K562 (cell line): Measurements from ENCODE around the gene ACTL10. TPM values are rescaled to one million over a fixed set of nuclear protein-coding genes. Genes with fewer than 3 reads are reported as not detected.

ENCODE experiments used
- ATF4 ChIP-seq: fragments of 450-650 bp; formaldehyde crosslinking; IDR thresholded peaks from 2 replicates; pipeline ENCODE4 v1.4.0; 2022; ENCODE audit warnings: mild to moderate bottlenecking, moderate library complexity
- CBX8 ChIP-seq: fragments of 200-600 bp; sonication (generic); IDR thresholded peaks from 2 replicates; pipeline ENCODE4 v1.6.1; 2012; ENCODE audit warnings: borderline replicate concordance, mixed run types, low read depth, mild to moderate bottlenecking, moderate library complexity, mixed read lengths, low read length, control low read depth, inconsistent platforms; ENCODE audit not compliant: poor library complexity, severe bottlenecking; ENCODE audit errors: extremely low read depth
- EP300 ChIP-seq: IDR thresholded peaks from 2 replicates; pipeline ENCODE4 v1.6.1; 2012; ENCODE audit warnings: low read length, improper control_type of control experiment
- HMBOX1 ChIP-seq: sonication (generic); IDR thresholded peaks from 2 replicates; pipeline ENCODE4 v1.6.1; 2016
- HMGN3 ChIP-seq: IDR thresholded peaks from 2 replicates; pipeline ENCODE4 v1.6.1; 2011; ENCODE audit warnings: borderline replicate concordance, low read depth, mild to moderate bottlenecking, mixed read lengths, low read length; ENCODE audit not compliant: insufficient read length; ENCODE audit errors: extremely low read depth
- HOXB6 ChIP-seq: fragments of 250-450 bp; sonication (Bioruptor Pico); IDR thresholded peaks from 2 replicates; pipeline ENCODE4 v1.5.1; 2022; ENCODE audit warnings: mild to moderate bottlenecking, borderline replicate concordance
- MTA2 ChIP-seq: fragments of 450-650 bp; IDR thresholded peaks from 2 replicates; pipeline ENCODE4 v1.6.1; 2016; ENCODE audit warnings: low read depth
- NR4A1 ChIP-seq, 2 experiments: fragments of 250-450 bp in 1 of 2; fragments of 450-650 bp in 1 of 2; sonication (Bioruptor Pico) in 1 of 2; IDR thresholded peaks; 2 replicates each; pipeline versions ENCODE4 v1.4.0 to v1.6.1; 2016 to 2020; ENCODE audit warnings: mild to moderate bottlenecking in 2 of 2, missing compliant biosample characterization in 1 of 2, missing genetic modification characterization in 1 of 2, moderate library complexity in 1 of 2
- PML ChIP-seq: IDR thresholded peaks from 2 replicates; pipeline ENCODE4 v1.6.1; 2012; ENCODE audit warnings: low read length, inconsistent platforms
- PRMT5 ChIP-seq: sonication (generic); formaldehyde crosslinking; IDR thresholded peaks from 2 replicates; pipeline ENCODE4 v1.5.0; 2020; ENCODE audit warnings: missing genetic modification reagents
- SIRT6 ChIP-seq: IDR thresholded peaks from one replicate; pipeline ENCODE4 v1.6.1; 2012; ENCODE audit warnings: low read depth, mild to moderate bottlenecking, control low read depth, inconsistent platforms, low read length, moderate library complexity
- SRF ChIP-seq, 2 experiments: fragments of 250-450, 450-650 bp in 1 of 2; sonication (Bioruptor Pico) in 1 of 2; sonication (generic) in 1 of 2; formaldehyde crosslinking; IDR thresholded peaks; 2 replicates each; pipeline versions ENCODE4 v1.5.0 to v1.5.1; 2020 to 2022; ENCODE audit warnings: mild to moderate bottlenecking in 1 of 2, missing genetic modification reagents in 1 of 2
- SRSF1 ChIP-seq: fragments of 200-400 bp; formaldehyde crosslinking; IDR thresholded peaks from 2 replicates; pipeline ENCODE4 v1.6.1; 2017; ENCODE audit warnings: mild to moderate bottlenecking, low read depth, low read length, moderate library complexity
- ZFX ChIP-seq: sonication (generic); formaldehyde crosslinking; IDR thresholded peaks from 2 replicates; pipeline ENCODE4 v1.8.0; 2022; ENCODE audit warnings: mild to moderate bottlenecking, missing genetic modification reagents, moderate library complexity
- ZKSCAN8 ChIP-seq: fragments of 200-800 bp; sonication (Bioruptor generic); IDR thresholded peaks from 2 replicates; pipeline ENCODE4 v1.6.1; 2016; ENCODE audit warnings: missing genetic modification characterization, missing compliant biosample characterization
- ZNF174 ChIP-seq: fragments of 250-450 bp; sonication (Bioruptor Pico); IDR thresholded peaks from 2 replicates; pipeline ENCODE4 v1.4.0; 2020; ENCODE audit warnings: mild to moderate bottlenecking
- ZNF740 ChIP-seq, 3 experiments: fragments of 200-800 bp in 1 of 3; sonication (Bioruptor generic) in 1 of 3; sonication (generic) in 1 of 3; formaldehyde crosslinking in 1 of 3; IDR thresholded peaks; 2 replicates each; pipeline versions ENCODE4 v1.6.1 to v1.8.0; 2016 to 2022; ENCODE audit warnings: mild to moderate bottlenecking in 2 of 3, missing compliant biosample characterization in 2 of 3, missing genetic modification characterization in 2 of 3, missing genetic modification reagents in 1 of 3
- ZNF785 ChIP-seq: fragments of 250-450 bp; sonication (Bioruptor Pico); IDR thresholded peaks from 2 replicates; pipeline ENCODE4 v1.4.0; 2020; ENCODE audit warnings: mild to moderate bottlenecking
- polyA plus RNA-seq, 8 experiments: library from polyadenylated mRNA; depleted of rRNA in 4 of 8; stranded (reverse) in 5 of 8; unstranded in 3 of 8; fragments of >200 nt; fragmentation: Nextera tagmentation in 2 of 8; fragmentation: Illumina TruSeq in 1 of 8; extraction: Ambion mirVana in 2 of 8; extraction: Trizol in 1 of 8; gene quantifications; 2 replicates each; pipeline versions ENCODE4 v1.2.1 to v1.2.3, GENCODE V29; 2011 to 2014; ENCODE audit warnings: inconsistent platforms in 1 of 8, missing spikeins in 1 of 8
- total RNA-seq, 7 experiments: library from RNA; depleted of rRNA in 6 of 7; stranded (reverse); fragments of >200 nt in 6 of 7; fragmentation: Illumina TruSeq in 2 of 7; extraction: Trizol in 2 of 7; gene quantifications; 2 replicates each; pipeline versions ENCODE4 v1.2.1 to v1.2.3, GENCODE V29; 2011 to 2021; ENCODE audit warnings: low replicate concordance in 1 of 7
- TF ChIP-seq, protein P1 (sequence below): IDR thresholded peaks from 2 replicates; pipeline ENCODE4 v1.6.1; 2012; ENCODE audit warnings: low read depth, low read length, improper control_type of control experiment, borderline replicate concordance
- TF ChIP-seq, protein P2 (sequence below): fragments of 450-650 bp; formaldehyde crosslinking; IDR thresholded peaks from 2 replicates; pipeline ENCODE4 v1.4.0; 2020; ENCODE audit warnings: mild to moderate bottlenecking, moderate library complexity

The ACTL10 gene
- total and polyA plus RNA-seq, 9 of the 15 experiments (the other 6 are each of a cell fraction or from before 2014, with no cell fraction given), result 0.07 to 0.14 TPM; not detected in 7

DNA sequence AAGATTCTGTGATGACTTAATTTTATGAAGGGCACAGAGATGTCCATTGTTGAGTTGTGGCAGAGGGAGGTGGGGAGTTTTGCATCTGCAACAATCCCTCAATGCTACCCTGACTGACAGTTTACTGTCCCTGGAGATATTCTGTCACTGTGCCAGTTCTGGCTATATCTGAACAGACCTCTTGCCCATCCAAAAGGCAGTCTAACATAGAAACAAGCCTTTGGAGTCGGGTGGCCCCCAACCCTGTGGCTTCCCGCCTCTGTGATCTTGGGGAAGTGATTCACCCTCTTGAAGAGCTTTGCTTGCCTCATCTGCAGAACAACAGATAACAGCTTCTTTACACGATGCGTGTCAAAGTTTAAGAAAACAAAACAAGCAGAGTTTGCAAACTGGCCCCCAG, 23.2 kb downstream of the ACTL10 start (continued):
- TF ChIP-seq, protein P1, sequence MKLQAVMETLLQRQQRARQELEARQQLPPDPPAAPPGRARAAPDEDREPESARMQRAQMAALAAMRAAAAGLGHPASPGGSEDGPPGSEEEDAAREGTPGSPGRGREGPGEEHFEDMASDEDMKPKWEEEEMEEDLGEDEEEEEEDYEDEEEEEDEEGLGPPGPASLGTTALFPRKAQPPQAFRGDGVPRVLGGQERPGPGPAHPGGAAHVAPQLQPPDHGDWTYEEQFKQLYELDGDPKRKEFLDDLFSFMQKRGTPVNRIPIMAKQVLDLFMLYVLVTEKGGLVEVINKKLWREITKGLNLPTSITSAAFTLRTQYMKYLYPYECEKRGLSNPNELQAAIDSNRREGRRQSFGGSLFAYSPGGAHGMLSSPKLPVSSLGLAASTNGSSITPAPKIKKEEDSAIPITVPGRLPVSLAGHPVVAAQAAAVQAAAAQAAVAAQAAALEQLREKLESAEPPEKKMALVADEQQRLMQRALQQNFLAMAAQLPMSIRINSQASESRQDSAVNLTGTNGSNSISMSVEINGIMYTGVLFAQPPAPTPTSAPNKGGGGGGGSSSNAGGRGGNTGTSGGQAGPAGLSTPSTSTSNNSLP, result peak; percentile 44; the same call in 1 of the 2 replicates
- TF ChIP-seq CBX8 (no peak), ZNF785 (no peak), NR4A1 (CRISPR knock-in tag; IDR thresholded peaks at IDR 0.05) (no peak), NR4A1 (tag; IDR thresholded peaks at IDR 0.05) (no peak), HMGN3 (no peak), ZNF740 (CRISPR knock-in tag; IDR thresholded peaks at IDR 0.05) (no peak), ZNF740 (tag; IDR thresholded peaks at IDR 0.05) (no peak), HOXB6 (CRISPR knock-in tag) (no peak), ZKSCAN8 (no peak), SIRT6 (no peak), SRF (CRISPR knock-in tag; IDR thresholded peaks at IDR 0.05) (no peak), PML (peak; percentile 81), ZNF174 (no peak), ATF4 (CRISPR knock-in tag) (0 out of 2 replicates have a peak, but pooled peaks have one; percentile 46), PRMT5 (CRISPR knock-in tag) (no peak), MTA2 (peak; percentile 83), ZFX (no peak), HMBOX1 (no peak), SRSF1 (no peak), EP300 (peak; percentile 90)
- TF ChIP-seq, protein P2, sequence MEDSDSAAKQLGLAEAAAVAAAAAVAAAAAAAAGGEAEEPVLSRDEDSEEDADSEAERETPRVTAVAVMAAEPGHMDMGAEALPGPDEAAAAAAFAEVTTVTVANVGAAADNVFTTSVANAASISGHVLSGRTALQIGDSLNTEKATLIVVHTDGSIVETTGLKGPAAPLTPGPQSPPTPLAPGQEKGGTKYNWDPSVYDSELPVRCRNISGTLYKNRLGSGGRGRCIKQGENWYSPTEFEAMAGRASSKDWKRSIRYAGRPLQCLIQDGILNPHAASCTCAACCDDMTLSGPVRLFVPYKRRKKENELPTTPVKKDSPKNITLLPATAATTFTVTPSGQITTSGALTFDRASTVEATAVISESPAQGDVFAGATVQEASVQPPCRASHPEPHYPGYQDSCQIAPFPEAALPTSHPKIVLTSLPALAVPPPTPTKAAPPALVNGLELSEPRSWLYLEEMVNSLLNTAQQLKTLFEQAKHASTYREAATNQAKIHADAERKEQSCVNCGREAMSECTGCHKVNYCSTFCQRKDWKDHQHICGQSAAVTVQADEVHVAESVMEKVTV, result no peak
